HG02623 (cell line): Measurements from ENCODE around the gene STXBP6.
"Not testable (repeated sequence)": the region's sequence is repeated elsewhere in the genome, so short reads cannot be mapped to it uniquely, and the experiment has no call there.

Experiments
- ATAC-seq: cut with Tn5 transposase; IDR thresholded peaks from one replicate; pipeline ENCODE4 v1.9.1; 2021; ENCODE audit warnings: moderate library complexity; ENCODE audit not compliant: unreplicated experiment

The STXBP6 gene

GRCh38 chr14:24813819-24814259 lies 236.1 kb downstream of the STXBP6 start:
- ATAC-seq, result no peak

- no peak for ATAC-seq
These were observed 236.7 kb downstream of the STXBP6 start for GRCh38 chr14:24813089-24813815.

- ATAC-seq, result no peak
These were observed 240.8 kb downstream of the STXBP6 start for GRCh38 chr14:24809135-24809534.

GRCh38 chr14:24808412-24808811 lies 241.5 kb downstream of the STXBP6 start:
- no peak for ATAC-seq

GRCh38 chr14:24806061-24806678 lies 243.8 kb downstream of the STXBP6 start:
- ATAC-seq, result no peak

GRCh38 chr14:24804552-24805212 lies 245.3 kb downstream of the STXBP6 start:
- no peak for ATAC-seq

GRCh38 chr14:24803933-24804494 lies 245.9 kb downstream of the STXBP6 start:
- ATAC-seq, result no peak

- ATAC-seq, result not testable (repeated sequence)
These were observed 246.5 kb downstream of the STXBP6 start for GRCh38 chr14:24803426-24803825.

GRCh38 chr14:24802236-24802635 lies 247.7 kb downstream of the STXBP6 start:
- no peak for ATAC-seq

- no peak for ATAC-seq
These were observed 248.9 kb downstream of the STXBP6 start for GRCh38 chr14:24801024-24801423.

GRCh38 chr14:24798911-24799462 lies 251.0 kb downstream of the STXBP6 start:
- no peak for ATAC-seq

GRCh38 chr14:24795406-24795805 lies 254.5 kb downstream of the STXBP6 start:
- no peak for ATAC-seq

- ATAC-seq, result no peak
These were observed 255.2 kb downstream of the STXBP6 start for GRCh38 chr14:24794644-24795305.

GRCh38 chr14:24790196-24790595 lies 259.8 kb downstream of the STXBP6 start:
- ATAC-seq, result no peak

- ATAC-seq, result no peak
These were observed 260.5 kb downstream of the STXBP6 start for GRCh38 chr14:24789378-24789884.

GRCh38 chr14:24785698-24786097 lies 264.2 kb downstream of the STXBP6 start:
- no peak for ATAC-seq

- ATAC-seq, result no peak
These were observed 265.0 kb downstream of the STXBP6 start for GRCh38 chr14:24784981-24785380.

GRCh38 chr14:24783791-24784190 lies 266.2 kb downstream of the STXBP6 start:
- no peak for ATAC-seq

GRCh38 chr14:24780281-24780680 lies 269.7 kb downstream of the STXBP6 start:
- ATAC-seq, result no peak

- no peak for ATAC-seq
These were observed 272.3 kb downstream of the STXBP6 start for GRCh38 chr14:24777678-24778077.

- no peak for ATAC-seq
These were observed 274.0 kb downstream of the STXBP6 start for GRCh38 chr14:24775950-24776349.
